GM12874 (cell line): ENCODE measurements around the gene CYBA.

ENCODE experiments used
- CTCF ChIP-seq: IDR thresholded peaks from 2 replicates; pipeline ENCODE4 v1.5.1; 2011; ENCODE audit warnings: low read depth, mild to moderate bottlenecking, control low read depth, low read length, moderate library complexity; ENCODE audit not compliant: insufficient read depth

CYBA gene

DNA sequence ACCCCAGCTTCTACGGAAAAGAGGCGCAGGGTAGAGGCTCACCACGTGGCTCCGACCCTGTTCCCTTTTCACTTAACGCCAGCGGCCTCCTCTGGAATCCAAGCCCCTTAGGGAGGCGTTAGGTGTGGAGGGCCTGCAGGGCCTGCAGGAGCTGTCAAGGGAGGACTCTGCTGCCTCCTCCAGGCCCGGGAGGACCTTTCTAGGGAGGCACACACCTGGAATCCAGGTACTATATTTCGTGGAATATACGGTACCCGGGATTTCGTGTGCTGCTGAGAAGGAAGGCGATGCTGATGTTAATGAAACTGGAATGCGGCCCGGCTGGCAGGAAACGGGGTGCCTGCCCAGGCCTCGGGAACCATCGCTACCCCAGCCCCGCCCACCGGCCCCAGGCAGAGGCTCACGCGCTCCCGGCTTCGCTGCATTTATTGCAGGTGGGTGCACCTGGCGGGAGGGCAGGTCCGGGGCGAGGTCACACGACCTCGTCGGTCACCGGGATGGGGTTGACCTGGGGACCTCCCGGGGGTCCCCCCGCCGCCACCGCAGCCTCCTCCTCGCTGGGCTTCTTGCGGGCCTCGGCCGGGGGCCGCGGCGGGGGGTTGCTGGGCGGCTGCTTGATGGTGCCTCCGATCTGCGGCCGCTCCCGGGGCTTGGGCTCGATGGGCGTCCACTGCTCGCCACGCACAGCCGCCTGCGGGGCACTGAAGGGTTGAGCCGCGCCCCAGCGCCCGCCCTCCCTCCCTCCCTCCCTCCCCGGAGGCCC lies 7.8 kb downstream of the CYBA start:
- no peak for TF ChIP-seq CTCF

DNA sequence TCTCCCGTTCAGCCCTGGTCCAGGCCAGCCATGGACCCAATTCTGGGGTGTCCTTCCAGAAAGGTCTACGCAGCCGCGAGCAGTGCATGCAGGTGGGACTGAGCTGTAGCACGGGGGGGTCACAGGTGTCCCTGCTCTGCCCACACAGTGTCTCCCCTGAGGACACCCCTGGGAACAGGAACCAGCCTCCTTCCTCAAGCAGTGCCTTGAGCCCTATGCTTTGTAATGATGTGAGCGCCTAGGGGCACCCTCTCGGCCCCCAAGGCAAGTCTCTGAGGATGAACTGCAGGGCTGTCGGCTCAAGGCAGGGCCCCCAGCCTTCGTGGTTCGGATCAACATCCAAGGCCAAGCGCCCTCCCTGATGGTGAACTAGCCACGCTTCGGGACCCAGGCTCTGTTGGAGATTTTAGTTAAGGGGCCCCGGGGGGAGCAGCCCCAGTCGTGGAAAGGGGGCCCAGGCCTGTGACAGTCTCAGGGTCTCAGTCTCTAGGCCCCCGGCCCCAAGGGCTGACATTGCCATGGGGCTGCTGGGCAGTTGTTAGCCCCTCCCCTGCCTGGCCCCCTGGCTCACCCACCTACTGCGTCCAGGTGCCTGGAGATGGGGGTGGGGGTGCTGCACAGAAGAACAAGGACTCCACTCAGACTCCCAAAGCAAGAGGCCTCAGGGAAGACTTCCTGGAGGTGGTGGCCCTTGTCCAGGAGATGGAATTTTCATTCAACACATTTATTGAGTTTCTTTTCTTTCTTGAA lies 10.2 kb downstream of the CYBA start:
- TF ChIP-seq CTCF = no peak

GRCh38 chr16:88640039-88640495 lies 10.8 kb downstream of the CYBA start:
- TF ChIP-seq CTCF = no peak

DNA sequence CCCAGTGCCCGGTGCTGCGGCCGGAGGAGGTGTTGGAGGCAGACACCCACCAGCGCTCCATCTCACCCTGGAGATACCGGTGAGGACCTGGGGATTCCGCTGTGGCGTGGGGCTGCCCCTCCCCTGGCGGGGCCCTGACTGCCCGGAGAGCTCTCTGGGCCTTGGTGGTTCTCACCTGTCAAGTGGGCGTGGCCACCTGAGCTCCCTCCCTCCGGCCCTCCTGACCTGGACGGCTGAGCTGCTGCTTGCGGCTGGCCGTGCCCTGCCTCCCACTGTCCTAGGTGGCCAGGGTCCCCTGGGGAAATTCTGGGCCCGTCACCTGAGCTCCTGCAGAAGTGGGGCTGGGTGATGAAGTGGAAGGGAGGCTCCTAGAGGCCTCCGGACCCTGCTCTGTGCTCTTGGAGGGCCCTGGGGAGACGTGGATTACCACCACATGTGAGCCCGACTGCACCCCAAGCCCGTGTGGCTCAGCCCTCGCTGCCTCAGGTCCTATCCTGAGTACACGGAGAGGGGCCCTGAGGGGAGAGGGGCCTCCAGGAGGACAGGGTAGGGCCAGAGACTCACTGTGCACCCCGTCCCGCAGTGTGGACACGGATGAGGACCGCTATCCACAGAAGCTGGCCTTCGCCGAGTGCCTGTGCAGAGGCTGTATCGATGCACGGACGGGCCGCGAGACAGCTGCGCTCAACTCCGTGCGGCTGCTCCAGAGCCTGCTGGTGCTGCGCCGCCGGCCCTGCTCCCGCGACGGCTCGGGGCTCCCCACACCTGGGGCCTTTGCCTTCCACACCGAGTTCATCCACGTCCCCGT lies 11.4 kb downstream of the CYBA start:
- TF ChIP-seq CTCF = no peak

GRCh38 chr16:88638323-88639230 lies 12.3 kb downstream of the CYBA start, which contains the start of gene IL17C:
IL17C (plus strand) TSS chr16:88638572; CDS start chr16:88638642, 70 bp downstream.
- TF ChIP-seq CTCF = no peak

GRCh38 chr16:88636488-88637265 lies 14.2 kb downstream of the CYBA start:
- no peak for TF ChIP-seq CTCF
